Upper lobe of left lung (tissue), 6 donors: ENCODE data around the gene EXOC6. TPM values are rescaled to one million over a fixed set of nuclear protein-coding genes. Genes with fewer than 3 reads are reported as not detected.

Experiments
- ATAC-seq, 2 donors: fragments of 200-7000 bp; cut with Tn5 transposase; one replicate each; pipeline ENCODE4 v1.9.1; 2022; ENCODE audit warnings: mild to moderate bottlenecking in 2 of 2, moderate library complexity in 2 of 2; ENCODE audit not compliant: low FRiP score in 2 of 2
- DNase-seq, 2 donors: peaks; one replicate each; pipeline ENCODE4 v3.0.0-alpha.2; 2019 to 2020
- H3K27ac ChIP-seq, 4 donors: fragments of 200-600 bp; sonication (generic); one replicate each; pipeline ENCODE4 v1.5.1; 2016 to 2019
- H3K27me3 ChIP-seq, 4 donors: fragments of 200-600 bp; sonication (generic); one replicate each; pipeline ENCODE4 v1.5.1; 2017 to 2019
- H3K36me3 ChIP-seq, 4 donors: fragments of 200-600 bp; sonication (generic); one replicate each; pipeline ENCODE4 v1.5.1; 2016 to 2019
- H3K4me1 ChIP-seq, 4 donors: fragments of 200-600 bp; sonication (generic); one replicate each; pipeline ENCODE4 v1.5.1; 2018 to 2019
- H3K4me3 ChIP-seq, 4 donors: fragments of 200-600 bp; sonication (generic); one replicate each; pipeline ENCODE4 v1.5.1; 2017 to 2019; ENCODE audit warnings: mild to moderate bottlenecking in 2 of 4, moderate library complexity in 1 of 4
- H3K9me3 ChIP-seq, 4 donors: fragments of 200-600 bp; sonication (generic); one replicate each; pipeline ENCODE4 v1.5.1; 2018 to 2019
- EP300 ChIP-seq, 4 donors: sonication (generic); formaldehyde crosslinking; IDR thresholded peaks; one replicate each; pipeline ENCODE4 v1.5.1; 2017; ENCODE audit warnings: antibody characterized with exemption in 4 of 4, control low read depth in 2 of 4
- POLR2A ChIP-seq, 4 donors: fragments of 450-650 bp; IDR thresholded peaks; one replicate each; pipeline ENCODE4 v1.5.1; 2016 to 2017; ENCODE audit warnings: antibody characterized with exemption in 4 of 4, mild to moderate bottlenecking in 2 of 4
- POLR2AphosphoS5 ChIP-seq, 2 donors: sonication (generic); formaldehyde crosslinking; IDR thresholded peaks; one replicate each; pipeline ENCODE4 v1.5.1; 2017; ENCODE audit warnings: antibody characterized with exemption in 2 of 2
- WGBS, 2 donors: methylation state at CpG; one replicate each; pipeline ENCODE4 v1.1.5; 2017 to 2018; 5-methylcytosine and 5-hydroxymethylcytosine counted together
- total RNA-seq, 6 donors: library from RNA; depleted of rRNA in 4 of 6; stranded (reverse); fragments of >200 nt in 4 of 6; gene quantifications; one replicate each; pipeline versions ENCODE4 v1.1.0 to v1.2.1, GENCODE V29; 2016 to 2021
- TF ChIP-seq, protein P1 (sequence below), 6 experiments: fragments of 450-650 bp in 4 of 6; fragments of 200-600 bp in 2 of 6; sonication (generic) in 2 of 6; IDR thresholded peaks; one replicate each; pipeline ENCODE4 v1.5.1; 2016 to 2019; ENCODE audit warnings: antibody characterized with exemption in 6 of 6
- donor health status: DM: no; HTN: no; CAD: no; lungs with moderate emphysema.
- donor health status: DM: no; HTN: yes; CAD: no; lungs with severe emphysema.

EXOC6 gene
- total RNA-seq, 6 donors from 2014 or later = 7.1 to 27.3 (median 20.1) TPM

DNA sequence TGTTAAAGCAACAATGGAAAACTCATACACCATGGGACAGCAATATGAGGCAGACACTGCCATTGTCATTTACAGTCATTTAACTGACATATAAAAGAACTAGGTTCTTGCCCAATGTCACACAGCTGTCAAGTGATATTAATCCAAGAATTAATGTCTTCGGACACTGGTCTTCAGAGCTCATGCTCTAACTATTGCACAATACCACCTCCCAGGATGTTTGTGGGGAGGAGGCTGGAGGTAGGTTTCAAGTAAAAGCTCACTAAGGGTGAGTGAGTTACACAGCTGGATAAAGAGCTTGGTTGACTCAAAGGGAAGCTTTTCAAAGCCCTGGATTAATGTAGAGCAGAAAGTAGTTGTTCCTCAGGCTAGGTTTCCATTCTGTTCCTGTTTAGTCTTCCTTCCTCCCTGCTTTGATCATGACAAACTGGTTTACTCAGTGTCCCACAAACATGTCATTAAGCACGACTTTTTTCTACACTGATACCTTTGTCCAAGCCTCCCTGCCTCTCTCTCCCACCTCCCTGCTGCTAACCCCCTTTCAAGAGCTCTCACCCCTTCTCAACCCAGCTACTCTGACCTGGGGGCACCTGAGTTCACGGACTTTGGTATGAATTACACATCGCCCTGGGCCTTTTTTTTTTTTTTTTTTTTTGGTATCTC is 987 bp upstream of the EXOC6 start:
- WGBS, 2 donors = 50 to 51% methylated on average over 4 of the region's 4 CpGs

GRCh38 chr10:92848037-92848440 is 281 bp upstream of the EXOC6 start:
- Histone ChIP-seq H3K36me3 (no peaks in the 10 kb centered on the region), H3K27me3 (no peaks in the 10 kb centered on the region), H3K27ac (peak overlapping the region; percentile 88 to 97 (median 93)), H3K9me3 (no peaks in the 10 kb centered on the region), H3K4me1 (peaks cover 18 to 27% (median 21%) of the 10 kb centered on the region in 4 donors), H3K4me3 (peak overlapping the region; percentile 56 to 100 (median 96))
- no peak for TF ChIP-seq POLR2A (IDR thresholded peaks at IDR 0.05)
- no peak for TF ChIP-seq POLR2AphosphoS5 (IDR thresholded peaks at IDR 0.05)
- TF ChIP-seq, protein P1, sequence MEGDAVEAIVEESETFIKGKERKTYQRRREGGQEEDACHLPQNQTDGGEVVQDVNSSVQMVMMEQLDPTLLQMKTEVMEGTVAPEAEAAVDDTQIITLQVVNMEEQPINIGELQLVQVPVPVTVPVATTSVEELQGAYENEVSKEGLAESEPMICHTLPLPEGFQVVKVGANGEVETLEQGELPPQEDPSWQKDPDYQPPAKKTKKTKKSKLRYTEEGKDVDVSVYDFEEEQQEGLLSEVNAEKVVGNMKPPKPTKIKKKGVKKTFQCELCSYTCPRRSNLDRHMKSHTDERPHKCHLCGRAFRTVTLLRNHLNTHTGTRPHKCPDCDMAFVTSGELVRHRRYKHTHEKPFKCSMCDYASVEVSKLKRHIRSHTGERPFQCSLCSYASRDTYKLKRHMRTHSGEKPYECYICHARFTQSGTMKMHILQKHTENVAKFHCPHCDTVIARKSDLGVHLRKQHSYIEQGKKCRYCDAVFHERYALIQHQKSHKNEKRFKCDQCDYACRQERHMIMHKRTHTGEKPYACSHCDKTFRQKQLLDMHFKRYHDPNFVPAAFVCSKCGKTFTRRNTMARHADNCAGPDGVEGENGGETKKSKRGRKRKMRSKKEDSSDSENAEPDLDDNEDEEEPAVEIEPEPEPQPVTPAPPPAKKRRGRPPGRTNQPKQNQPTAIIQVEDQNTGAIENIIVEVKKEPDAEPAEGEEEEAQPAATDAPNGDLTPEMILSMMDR (IDR thresholded peaks at IDR 0.05) = no peak
- ATAC-seq = no peak
- WGBS, 2 donors = 1 to 4% methylated on average over 10 to 18 of the region's 32 CpGs
- DNase-seq = no peak

More for the DNA sequence above, 987 bp upstream of the EXOC6 start:
- DNase-seq (no peak), ATAC-seq (no peak)
- Histone ChIP-seq H3K9me3 (no peaks in the 10 kb centered on the region), H3K4me3 (peak overlapping the region in 1 of 4 donors; percentile 100), H3K27ac (peak overlapping the region in 3 of 4 donors; percentile 88 to 97 (median 91)), H3K27me3 (no peaks in the 10 kb centered on the region), H3K4me1 (peaks cover 18 to 27% (median 21%) of the 10 kb centered on the region in 4 donors), H3K36me3 (no peaks in the 10 kb centered on the region)
- no peak for TF ChIP-seq POLR2A (IDR thresholded peaks at IDR 0.05)
- TF ChIP-seq EP300 (IDR thresholded peaks at IDR 0.05) = no peak
- TF ChIP-seq POLR2AphosphoS5 (IDR thresholded peaks at IDR 0.05) = no peak
- TF ChIP-seq, protein P1 (IDR thresholded peaks at IDR 0.05) = no peak

DNA sequence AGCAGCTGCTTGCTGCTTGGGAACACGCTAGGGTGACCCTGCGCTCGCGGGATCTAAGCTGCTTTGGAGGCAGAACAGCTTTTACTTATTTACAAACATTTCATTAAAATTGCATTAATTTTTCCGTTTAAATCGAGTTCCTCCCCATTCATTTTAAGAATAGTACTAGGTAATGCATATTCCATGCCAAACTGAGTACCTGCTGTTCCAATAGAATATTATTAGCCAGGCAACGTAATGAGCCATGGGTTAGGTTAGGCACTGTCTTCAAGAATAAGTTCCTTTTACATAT is 860 bp downstream of the EXOC6 start:
- no peaks in the 10 kb centered on the region for H3K36me3 ChIP-seq
- H3K4me1 ChIP-seq = peaks cover 17 to 27% (median 20%) of the 10 kb centered on the region in 4 donors
- ATAC-seq (no peak), DNase-seq (no peak)
- TF ChIP-seq, protein P1 (IDR thresholded peaks at IDR 0.05) = no peak
- no peak for TF ChIP-seq EP300 (IDR thresholded peaks at IDR 0.05)
- no peak for TF ChIP-seq POLR2A (IDR thresholded peaks at IDR 0.05)
- TF ChIP-seq POLR2AphosphoS5 (IDR thresholded peaks at IDR 0.05) = no peak
- no peaks in the 10 kb centered on the region for H3K9me3 ChIP-seq
- peak overlapping the region; percentile 88 to 97 (median 93) for H3K27ac ChIP-seq
- WGBS, 2 donors = 0 to 1% methylated on average over 7 of the region's 7 CpGs
- H3K4me3 ChIP-seq = peak overlapping the region; percentile 94 to 100 (median 100)
- H3K27me3 ChIP-seq = no peaks in the 10 kb centered on the region

DNA sequence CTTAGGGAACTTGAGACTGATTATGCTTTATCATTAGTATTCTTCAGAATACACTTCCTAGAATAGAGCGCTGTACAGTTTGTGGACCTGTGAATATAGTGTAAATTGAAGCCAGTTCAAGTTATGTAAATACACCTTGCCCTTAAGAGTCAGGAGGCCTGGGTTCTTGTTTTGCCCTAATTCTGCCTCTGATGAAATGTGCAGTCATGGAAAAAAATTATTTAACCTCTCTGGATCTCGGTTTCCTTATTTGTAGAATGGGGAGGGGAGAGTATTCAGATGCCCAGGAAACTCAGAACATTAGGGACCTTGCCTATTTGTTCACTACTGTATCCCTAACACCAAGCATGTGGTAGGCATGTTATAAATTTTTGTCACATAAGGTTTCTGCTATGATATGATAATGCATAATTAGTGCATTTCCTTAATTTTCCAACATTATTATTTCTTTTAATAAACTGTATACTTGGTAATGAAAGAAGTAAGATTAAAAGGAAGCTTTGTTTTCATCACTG is 1.3 kb downstream of the EXOC6 start:
- H3K36me3 ChIP-seq = no peaks in the 10 kb centered on the region
- 28 to 31% methylated on average over 2 of the region's 2 CpGs for WGBS, 2 donors
- ATAC-seq (no peak), DNase-seq (no peak)
- no peaks in the 10 kb centered on the region for H3K9me3 ChIP-seq
- H3K27ac ChIP-seq = peak overlapping the region in 2 of 4 donors; percentile 88 to 97
- peak overlapping the region in 3 of 4 donors; percentile 94 to 100 (median 99) for H3K4me3 ChIP-seq
- H3K27me3 ChIP-seq = no peaks in the 10 kb centered on the region
- TF ChIP-seq, protein P1 (IDR thresholded peaks at IDR 0.05) = no peak
- no peak for TF ChIP-seq POLR2AphosphoS5 (IDR thresholded peaks at IDR 0.05)
- no peak for TF ChIP-seq EP300 (IDR thresholded peaks at IDR 0.05)
- TF ChIP-seq POLR2A (IDR thresholded peaks at IDR 0.05) = no peak
- H3K4me1 ChIP-seq = peaks cover 17 to 27% (median 20%) of the 10 kb centered on the region in 4 donors

GRCh38 chr10:92850185-92850584 is 1.9 kb downstream of the EXOC6 start:
- no peak overlapping the region for H3K4me3 ChIP-seq
- H3K27ac ChIP-seq = no peak overlapping the region
- no peak for ATAC-seq
- peaks cover 17 to 27% (median 20%) of the 10 kb centered on the region in 4 donors for H3K4me1 ChIP-seq
- WGBS, 2 donors = 74 to 81% methylated on average over 2 of the region's 2 CpGs
- TF ChIP-seq, protein P1 (IDR thresholded peaks at IDR 0.05) = no peak
- TF ChIP-seq EP300 (IDR thresholded peaks at IDR 0.05) = no peak
- no peak for TF ChIP-seq POLR2A (IDR thresholded peaks at IDR 0.05)
- TF ChIP-seq POLR2AphosphoS5 (IDR thresholded peaks at IDR 0.05) = no peak
- no peaks in the 10 kb centered on the region for H3K27me3 ChIP-seq
- H3K36me3 ChIP-seq = no peaks in the 10 kb centered on the region
- DNase-seq = no peak
- H3K9me3 ChIP-seq = no peaks in the 10 kb centered on the region
